Panc1 (cell line): Measurements from ENCODE around the gene CSF1. TPM values are rescaled to one million over a fixed set of nuclear protein-coding genes. Genes with fewer than 3 reads are reported as not detected.

Source experiments
- ATAC-seq: fragments of 200-7000 bp; cut with Tn5 transposase; 2 replicates; pipeline ENCODE4 v1.9.1; 2020; ENCODE audit warnings: mild to moderate bottlenecking, moderate library complexity
- BruUV-seq: library from RNA; stranded (reverse); fragments of 400-500 nt; replicated peaks from 2 replicates; lab custom pipeline; 2021; lab: Mats Ljungman, UMichigan
- CTCF ChIA-PET: fragments of 300-600 bp; sonication (Branson Sonifier 250); formaldehyde crosslinking; loops from one replicate; lab custom pipeline; 2022; ENCODE audit warnings: antibody characterized with exemption; lab: Charles Lee
- POLR2A ChIA-PET: fragments of 300-600 bp; sonication (Branson Sonifier 250); formaldehyde crosslinking; loops from one replicate; lab custom pipeline; 2022; ENCODE audit warnings: antibody characterized with exemption; lab: Charles Lee
- DNase-seq: peaks from one replicate; pipeline ENCODE4 v3.0.0-alpha.2; 2010; ENCODE audit warnings: low read depth, low spot score
- H3K27ac ChIP-seq: 2 replicates; pipeline ENCODE4 v1.5.1; 2011; ENCODE audit warnings: mild to moderate bottlenecking, low read length, inconsistent platforms
- H3K27me3 ChIP-seq: fragments of 200-500 bp; sonication (Bioruptor generic); 2 replicates; pipeline ENCODE4 v1.6.0; 2014; ENCODE audit warnings: low read length, inconsistent platforms; ENCODE audit not compliant: control insufficient read depth, insufficient read depth
- H3K36me3 ChIP-seq: fragments of 200-500 bp; sonication (Bioruptor generic); 2 replicates; pipeline ENCODE4 v1.5.1; 2014; ENCODE audit warnings: inconsistent platforms, mild to moderate bottlenecking, low read length, moderate library complexity; ENCODE audit not compliant: control insufficient read depth, insufficient read depth
- H3K4me1 ChIP-seq: 2 replicates; pipeline ENCODE4 v1.5.1; 2011; ENCODE audit warnings: inconsistent platforms, mild to moderate bottlenecking, low read length, moderate library complexity; ENCODE audit not compliant: control insufficient read depth, insufficient read depth
- H3K4me3 ChIP-seq, 2 experiments: 2 replicates each; pipeline ENCODE4 v1.5.1; 2011 to 2012; ENCODE audit warnings: low read depth in 2 of 2, low read length in 2 of 2, mild to moderate bottlenecking in 2 of 2, inconsistent platforms in 1 of 2, moderate library complexity in 1 of 2
- H3K9me3 ChIP-seq: fragments of 200-500 bp; sonication (Bioruptor generic); 2 replicates; pipeline ENCODE4 v1.5.1; 2014; ENCODE audit warnings: low read depth, mild to moderate bottlenecking, inconsistent platforms, low read length, moderate library complexity; ENCODE audit not compliant: control insufficient read depth, insufficient read depth
- CTCF ChIP-seq: fragments of 450-650 bp; IDR thresholded peaks from 2 replicates; pipeline ENCODE4 v1.5.1; 2017; ENCODE audit warnings: mild to moderate bottlenecking
- POLR2AphosphoS5 ChIP-seq: IDR thresholded peaks from 2 replicates; pipeline ENCODE4 v1.6.1; 2012; ENCODE audit warnings: mild to moderate bottlenecking, low read depth, low read length, moderate library complexity
- REST ChIP-seq, 2 experiments: IDR thresholded peaks; 2 replicates each; pipeline ENCODE4 v1.6.1; 2011 to 2012; ENCODE audit warnings: low read depth in 2 of 2, control low read depth in 1 of 2, low read length in 1 of 2, mild to moderate bottlenecking in 1 of 2, moderate library complexity in 1 of 2; ENCODE audit not compliant: insufficient read depth in 1 of 2
- SIN3A ChIP-seq: IDR thresholded peaks from 2 replicates; pipeline ENCODE4 v1.6.1; 2012; ENCODE audit warnings: low read depth, mild to moderate bottlenecking, low read length, moderate library complexity, borderline replicate concordance; ENCODE audit not compliant: insufficient read depth
- TCF7L2 ChIP-seq: IDR thresholded peaks from 2 replicates; pipeline ENCODE4 v1.6.1; 2011; ENCODE audit warnings: mild to moderate bottlenecking, low read depth, low read length, inconsistent platforms
- in situ Hi-C: cut with HindIII; loops from 2 replicates; pipeline ENCODE4 v1.10.0; 2016; ENCODE audit warnings: low sequenced_read_pairs, low pct_unique_long_range_greater_than_20kb
- intact Hi-C: fragments of 100-400 bp; cut with micrococcal nuclease; formaldehyde crosslinking; loops from one replicate; pipeline ENCODE4 v1.10.0; 2022; ENCODE audit not compliant: unreplicated experiment
- total RNA-seq: library from RNA; stranded (reverse); gene quantifications from one replicate; pipeline ENCODE4 v1.2.1, GENCODE V29; 2021; ENCODE audit not compliant: unreplicated experiment

CSF1 gene
- total RNA-seq, 1 experiment from 2014 or later, result 217 TPM

- Histone ChIP-seq H3K4me1 (peaks cover 41% of the 10 kb centered on the region), H3K4me3 (peak overlapping the region; percentile 70 to 83), H3K9me3 (no peaks in the 10 kb centered on the region), H3K27me3 (no peaks in the 10 kb centered on the region), H3K36me3 (no peaks in the 10 kb centered on the region), H3K27ac (peak overlapping the region; percentile 97)
- peak; percentile 17; the same call in 1 of the 2 replicates for ATAC-seq
- peak; percentile 16; the same call in 1 of the 2 replicates for TF ChIP-seq POLR2AphosphoS5
- TF ChIP-seq CTCF, result no peak
- DNase-seq, result no peak
- in situ Hi-C loops, result no loop called here
- no TSS peak for BruUV-seq
- ChIA-PET CTCF (no interaction called here), POLR2A (interaction anchor here (0.7 to 0.9 kb wide), 2 partner anchors 9 to 20 kb away, joined by 3 read pairs; no protein-coding TSS in a partner anchor)
- intact Hi-C loops, result loop anchor here (5.0 kb wide), 2 partner anchors 119 to 134 kb away; no protein-coding TSS in a partner anchor
Measured at GRCh38 chr1:109910963-109911798, 532 bp downstream of the CSF1 start.

- Histone ChIP-seq H3K4me1 (peaks cover 50% of the 10 kb centered on the region), H3K36me3 (peaks cover 4% of the 10 kb centered on the region), H3K4me3 (peak overlapping the region; percentile 70 to 83), H3K27ac (peak overlapping the region; percentile 97), H3K9me3 (no peaks in the 10 kb centered on the region), H3K27me3 (no peaks in the 10 kb centered on the region)
- in situ Hi-C loops, result no loop called here
- TSS peak; percentile 74 for BruUV-seq
- ATAC-seq (peak; percentile 5; the same call in 1 of the 2 replicates), DNase-seq (no peak)
- ChIA-PET CTCF (interaction anchor here (0.5 kb wide), 1 partner anchor 72 kb away, joined by 3 read pairs; no protein-coding TSS in a partner anchor), POLR2A (interaction anchor here (0.9 kb wide), 1 partner anchor 8 kb away, joined by 3 read pairs; no protein-coding TSS in a partner anchor)
- intact Hi-C loops, result loop anchor here (5.0 kb wide), 2 partner anchors 120 to 135 kb away; no protein-coding TSS in a partner anchor
- TF ChIP-seq TCF7L2 (peak; percentile 91), POLR2AphosphoS5 (peak; percentile 54; the same call in 1 of the 2 replicates), CTCF (no peak)
Measured at GRCh38 chr1:109912214-109912861, 1.7 kb downstream of the CSF1 start.

- TF ChIP-seq CTCF (no peak), SIN3A (no peak), REST (IDR thresholded peaks at IDR 0.05; ENCODE audit: insufficient read depth in 1 of 2, low read depth in 2 of 2, low read length in 1 of 2) (no peak), POLR2AphosphoS5 (no peak), TCF7L2 (no peak)
- intact Hi-C loops (loop anchor here (5.0 kb wide), 2 partner anchors 121 to 136 kb away; no protein-coding TSS in a partner anchor), in situ Hi-C loops (no loop called here)
- peaks cover 55% of the 10 kb centered on the region for H3K4me1 ChIP-seq
- BruUV-seq, result no TSS peak
- DNase-seq, result no peak
- H3K27ac ChIP-seq, result peak overlapping the region; percentile 97
- peaks cover 8% of the 10 kb centered on the region for H3K36me3 ChIP-seq
- POLR2A ChIA-PET, result no interaction called here
- CTCF ChIA-PET, result interaction anchor here (0.5 kb wide), 1 partner anchor 71 kb away, joined by 3 read pairs; no protein-coding TSS in a partner anchor
- ATAC-seq, result no peak
- H3K27me3 ChIP-seq, result no peaks in the 10 kb centered on the region
- H3K9me3 ChIP-seq, result no peaks in the 10 kb centered on the region
- peak overlapping the region; percentile 70 to 83 for H3K4me3 ChIP-seq
Measured at GRCh38 chr1:109912873-109913272, 2.2 kb downstream of the CSF1 start.
